Measurements from ENCODE around the gene NEAT1.
"Not testable (repeated sequence)": the region's sequence is repeated elsewhere in the genome, so short reads cannot be mapped to it uniquely, and the experiment has no call there.

Gene NEAT1

GRCh38 chr11:65446446-65447277, 24.1 kb downstream of the NEAT1 start:
- Histone ChIP-seq H3K36me3 (ENCODE audit: control insufficient read depth, insufficient read depth, low read length) (peaks cover 36% of the 10 kb centered on the region), H3K4me3 (ENCODE audit: extremely low read depth, insufficient read depth, low read length, poor library complexity, severe bottlenecking) (no peak overlapping the region), H3K27ac (ENCODE audit: low read depth, low read length, severe bottlenecking) (peak overlapping the region; percentile 47), H3K4me1 (ENCODE audit: control insufficient read depth, insufficient read depth, low read length, poor library complexity, severe bottlenecking) (peaks cover 29% of the 10 kb centered on the region), H3K9me3 (ENCODE audit: control insufficient read depth, low read length) (no peaks in the 10 kb centered on the region)
- 95 to 97% methylated on average over 8 to 10 of the region's 11 CpGs for WGBS, 2 experiments (ENCODE audit: insufficient coverage in 2 of 2)

- Histone ChIP-seq H3K27ac (ENCODE audit: low read depth, low read length, severe bottlenecking) (peak overlapping the region; percentile 12), H3K4me1 (ENCODE audit: control insufficient read depth, insufficient read depth, low read length, poor library complexity, severe bottlenecking) (peaks cover 23% of the 10 kb centered on the region), H3K9me3 (ENCODE audit: control insufficient read depth, low read length) (no peaks in the 10 kb centered on the region), H3K36me3 (ENCODE audit: control insufficient read depth, insufficient read depth, low read length) (peaks cover 28% of the 10 kb centered on the region), H3K4me3 (ENCODE audit: extremely low read depth, insufficient read depth, low read length, poor library complexity, severe bottlenecking) (no peak overlapping the region)
- WGBS, 2 experiments (ENCODE audit: insufficient coverage in 2 of 2), result no CpG with 5 or more reads among the region's 2 CpGs
Observed at GRCh38 chr11:65448074-65448417, 25.4 kb downstream of the NEAT1 start.

GRCh38 chr11:65448418-65449105, 26.0 kb downstream of the NEAT1 start:
- 53 to 54% methylated on average over 2 of the region's 3 CpGs for WGBS, 2 experiments (ENCODE audit: insufficient coverage in 2 of 2)
- peaks cover 18% of the 10 kb centered on the region for H3K4me1 ChIP-seq (ENCODE audit: control insufficient read depth, insufficient read depth, low read length, poor library complexity, severe bottlenecking)
- H3K9me3 ChIP-seq (ENCODE audit: control insufficient read depth, low read length), result no peaks in the 10 kb centered on the region
- peak overlapping the region; percentile 12 for H3K27ac ChIP-seq (ENCODE audit: low read depth, low read length, severe bottlenecking)
- no peak overlapping the region for H3K4me3 ChIP-seq (ENCODE audit: extremely low read depth, insufficient read depth, low read length, poor library complexity, severe bottlenecking)
- H3K36me3 ChIP-seq (ENCODE audit: control insufficient read depth, insufficient read depth, low read length), result peaks cover 24% of the 10 kb centered on the region

DNA sequence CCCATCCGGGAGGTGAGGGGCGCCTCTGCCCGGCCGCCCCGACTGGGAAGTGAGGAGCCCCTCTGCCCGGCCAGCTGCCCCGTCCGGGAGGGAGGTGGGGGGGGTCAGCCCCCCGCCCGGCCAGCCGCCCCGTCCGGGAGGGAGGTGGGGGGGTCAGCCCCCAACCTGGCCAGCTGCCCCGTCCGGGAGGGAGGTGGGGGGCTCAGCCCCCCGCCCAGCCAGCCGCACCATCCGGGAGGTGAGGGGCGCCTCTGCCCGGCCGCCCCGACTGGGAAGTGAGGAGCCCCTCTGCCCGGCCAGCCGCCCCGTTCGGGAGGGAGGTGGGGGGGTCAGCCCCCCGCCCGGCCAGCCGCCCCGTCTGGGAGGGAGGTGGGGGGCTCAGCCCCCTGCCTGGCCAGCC, 28.7 kb downstream of the NEAT1 start:
- H3K4me3 ChIP-seq (ENCODE audit: extremely low read depth, insufficient read depth, low read length, poor library complexity, severe bottlenecking); H3K36me3 ChIP-seq (ENCODE audit: control insufficient read depth, insufficient read depth, low read length); H3K9me3 ChIP-seq (ENCODE audit: control insufficient read depth, low read length); H3K27ac ChIP-seq (ENCODE audit: low read depth, low read length, severe bottlenecking): not testable (repeated sequence)
- H3K4me1 ChIP-seq (ENCODE audit: control insufficient read depth, insufficient read depth, low read length, poor library complexity, severe bottlenecking), result peaks cover 13% of the 10 kb centered on the region
- whole genome bisulfite sequencing, 2 experiments (ENCODE audit: insufficient coverage in 2 of 2), result no CpG with 5 or more reads among the region's 30 CpGs

DNA sequence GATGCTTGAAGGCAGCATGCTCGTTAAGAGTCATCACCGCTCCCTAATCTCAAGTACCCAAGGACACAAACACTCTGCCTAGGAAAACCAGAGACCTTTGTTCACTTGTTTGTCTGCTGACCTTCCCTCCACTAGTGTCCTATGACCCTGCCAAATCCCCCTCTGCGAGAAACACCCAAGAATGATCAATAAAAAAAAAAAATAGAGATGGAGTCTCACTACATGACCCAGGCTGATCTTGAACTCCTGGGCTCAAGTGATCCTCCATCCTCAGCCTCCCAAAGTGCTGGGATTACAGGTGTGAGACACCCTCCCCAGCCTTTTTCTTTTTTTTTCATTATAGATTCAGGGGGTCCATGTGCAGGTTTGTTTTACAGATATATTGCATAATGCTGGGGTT, 29.7 kb downstream of the NEAT1 start:
- not testable (repeated sequence) for H3K4me3 ChIP-seq (ENCODE audit: extremely low read depth, insufficient read depth, low read length, poor library complexity, severe bottlenecking); H3K9me3 ChIP-seq (ENCODE audit: control insufficient read depth, low read length); H3K27ac ChIP-seq (ENCODE audit: low read depth, low read length, severe bottlenecking); H3K36me3 ChIP-seq (ENCODE audit: control insufficient read depth, insufficient read depth, low read length)
- WGBS, 2 experiments (ENCODE audit: insufficient coverage in 2 of 2), result no CpG with 5 or more reads among the region's 3 CpGs
- H3K4me1 ChIP-seq (ENCODE audit: control insufficient read depth, insufficient read depth, low read length, poor library complexity, severe bottlenecking), result peaks cover 11% of the 10 kb centered on the region

GRCh38 chr11:65452806-65453490, 30.4 kb downstream of the NEAT1 start:
- peaks cover 8% of the 10 kb centered on the region for H3K4me1 ChIP-seq (ENCODE audit: control insufficient read depth, insufficient read depth, low read length, poor library complexity, severe bottlenecking)
- WGBS, 2 experiments (ENCODE audit: insufficient coverage in 2 of 2), result 73 to 92% methylated on average over 3 to 7 of the region's 8 CpGs
- H3K9me3 ChIP-seq (ENCODE audit: control insufficient read depth, low read length), result no peaks in the 10 kb centered on the region
- no peak overlapping the region for H3K4me3 ChIP-seq (ENCODE audit: extremely low read depth, insufficient read depth, low read length, poor library complexity, severe bottlenecking)
- peaks cover 5% of the 10 kb centered on the region for H3K36me3 ChIP-seq (ENCODE audit: control insufficient read depth, insufficient read depth, low read length)
- H3K27ac ChIP-seq (ENCODE audit: low read depth, low read length, severe bottlenecking), result no peak overlapping the region

DNA sequence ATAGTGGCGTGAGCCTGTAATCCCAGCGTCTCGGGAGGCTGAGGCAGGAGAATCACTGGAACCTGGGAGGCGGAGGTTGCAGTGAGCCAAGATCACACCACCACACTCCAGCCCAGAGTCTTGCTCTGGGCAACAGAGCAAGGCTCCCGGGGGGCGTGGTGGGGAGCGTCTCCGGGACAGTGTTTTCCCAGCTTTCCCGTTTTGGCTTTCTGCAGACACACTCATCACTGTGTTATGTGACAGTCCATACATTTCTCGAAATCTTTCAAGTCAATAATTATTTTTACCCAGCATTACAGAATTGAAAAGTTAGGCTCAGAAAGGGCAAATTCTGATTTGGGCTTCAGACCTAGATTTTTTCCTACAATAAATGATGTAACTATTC, 31.7 kb downstream of the NEAT1 start:
- H3K27ac ChIP-seq (ENCODE audit: low read depth, low read length, severe bottlenecking), result no peak overlapping the region
- peaks cover 5% of the 10 kb centered on the region for H3K36me3 ChIP-seq (ENCODE audit: control insufficient read depth, insufficient read depth, low read length)
- peaks cover under 1% of the 10 kb centered on the region for H3K4me1 ChIP-seq (ENCODE audit: control insufficient read depth, insufficient read depth, low read length, poor library complexity, severe bottlenecking)
- WGBS, 2 experiments (ENCODE audit: insufficient coverage in 2 of 2), result 91 to 96% methylated on average over 8 to 9 of the region's 10 CpGs
- no peaks in the 10 kb centered on the region for H3K9me3 ChIP-seq (ENCODE audit: control insufficient read depth, low read length)
- no peak overlapping the region for H3K4me3 ChIP-seq (ENCODE audit: extremely low read depth, insufficient read depth, low read length, poor library complexity, severe bottlenecking)

DNA sequence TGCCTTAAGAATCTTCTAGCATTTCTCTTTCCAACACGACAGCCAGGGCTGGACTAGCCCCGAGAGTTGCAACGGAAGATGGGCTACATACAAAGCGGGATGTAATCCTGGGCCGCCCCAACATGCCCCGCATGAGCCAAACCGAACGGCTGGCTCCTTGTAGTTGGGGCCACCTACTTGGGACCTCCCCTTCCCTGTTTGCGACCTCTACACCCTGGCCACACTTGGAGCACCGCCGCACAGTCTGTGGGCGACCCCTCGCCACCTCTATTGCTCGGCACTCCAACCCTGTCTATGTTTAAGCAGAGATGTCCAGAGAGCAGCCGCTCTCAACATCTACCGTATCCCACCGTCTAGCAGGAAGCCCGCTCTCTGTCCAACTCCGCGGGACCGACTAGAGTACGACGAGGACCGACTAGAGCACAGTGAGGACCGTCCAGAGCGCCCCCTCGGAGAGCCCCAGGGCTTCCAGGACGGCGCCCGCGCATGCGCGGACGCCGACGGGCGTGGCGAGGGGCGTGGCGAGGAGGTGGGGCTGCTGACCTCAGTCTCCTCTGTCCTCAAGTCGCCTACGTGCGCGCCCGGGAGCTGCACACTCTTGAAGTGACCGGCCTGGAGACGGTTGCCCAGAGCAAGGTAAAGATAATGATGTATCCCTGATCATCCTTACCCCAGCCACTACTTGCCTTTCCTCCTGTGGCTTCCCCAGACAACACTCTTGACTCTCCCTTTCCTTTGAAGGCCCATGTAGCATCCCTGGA, 32.3 kb downstream of the NEAT1 start:
- 66 to 85% methylated on average over 36 to 40 of the region's 47 CpGs for WGBS, 2 experiments (ENCODE audit: insufficient coverage in 2 of 2)
- no peaks in the 10 kb centered on the region for H3K9me3 ChIP-seq (ENCODE audit: control insufficient read depth, low read length)
- H3K27ac ChIP-seq (ENCODE audit: low read depth, low read length, severe bottlenecking), result no peak overlapping the region
- no peak overlapping the region for H3K4me3 ChIP-seq (ENCODE audit: extremely low read depth, insufficient read depth, low read length, poor library complexity, severe bottlenecking)
- H3K36me3 ChIP-seq (ENCODE audit: control insufficient read depth, insufficient read depth, low read length), result peaks cover 5% of the 10 kb centered on the region
- peaks cover 5% of the 10 kb centered on the region for H3K4me1 ChIP-seq (ENCODE audit: control insufficient read depth, insufficient read depth, low read length, poor library complexity, severe bottlenecking)

DNA sequence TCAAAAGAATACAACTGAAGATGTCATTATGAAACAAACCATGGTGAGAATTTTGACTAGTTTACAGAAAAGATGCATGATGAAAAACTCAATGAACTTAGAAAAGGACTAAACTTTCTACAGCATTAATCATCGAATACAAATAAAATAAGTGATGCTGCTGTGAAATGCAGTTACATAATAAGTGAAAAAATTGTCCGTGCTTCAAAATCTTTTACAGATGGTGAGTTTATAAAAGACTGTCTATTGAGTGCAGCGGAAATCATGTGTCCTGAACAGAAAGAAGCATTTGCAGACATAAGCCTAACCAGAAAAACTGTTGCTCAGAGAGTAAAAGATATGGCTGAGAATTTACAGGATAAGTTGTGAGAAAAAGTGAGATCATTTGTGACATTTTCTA, 33.8 kb downstream of the NEAT1 start:
- Histone ChIP-seq H3K36me3 (ENCODE audit: control insufficient read depth, insufficient read depth, low read length) (peaks cover 5% of the 10 kb centered on the region), H3K4me1 (ENCODE audit: control insufficient read depth, insufficient read depth, low read length, poor library complexity, severe bottlenecking) (peaks cover 5% of the 10 kb centered on the region), H3K27ac (ENCODE audit: low read depth, low read length, severe bottlenecking) (no peak overlapping the region), H3K4me3 (ENCODE audit: extremely low read depth, insufficient read depth, low read length, poor library complexity, severe bottlenecking) (no peak overlapping the region), H3K9me3 (ENCODE audit: control insufficient read depth, low read length) (no peaks in the 10 kb centered on the region)
- WGBS, 2 experiments (ENCODE audit: insufficient coverage in 2 of 2), result 92 to 100% methylated on average over 2 to 3 of the region's 3 CpGs

DNA sequence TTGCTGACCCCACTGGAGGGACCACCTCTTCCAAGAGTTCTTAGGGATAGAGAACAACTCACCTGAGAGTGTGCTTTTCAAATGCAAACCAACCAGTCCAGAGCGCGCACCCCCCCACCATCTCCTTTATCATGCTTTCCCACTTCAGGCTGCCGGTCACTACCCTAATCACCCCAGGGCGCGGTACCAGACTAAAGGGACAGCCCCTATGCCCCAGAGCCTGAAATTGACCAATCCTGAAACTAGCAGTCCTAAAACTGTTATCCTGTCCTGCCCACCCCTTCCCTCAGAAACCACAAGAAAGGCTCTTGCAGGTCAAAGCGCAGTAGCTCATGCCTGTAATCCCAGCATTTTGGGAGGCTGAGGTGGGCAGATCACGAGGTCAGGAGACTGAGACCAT, 37.0 kb downstream of the NEAT1 start:
- peaks cover 5% of the 10 kb centered on the region for H3K4me1 ChIP-seq (ENCODE audit: control insufficient read depth, insufficient read depth, low read length, poor library complexity, severe bottlenecking)
- no peaks in the 10 kb centered on the region for H3K36me3 ChIP-seq (ENCODE audit: control insufficient read depth, insufficient read depth, low read length)
- no peak overlapping the region for H3K4me3 ChIP-seq (ENCODE audit: extremely low read depth, insufficient read depth, low read length, poor library complexity, severe bottlenecking)
- WGBS, 2 experiments (ENCODE audit: insufficient coverage in 2 of 2), result 10 to 11% methylated on average over 5 to 6 of the region's 7 CpGs
- no peak overlapping the region for H3K27ac ChIP-seq (ENCODE audit: low read depth, low read length, severe bottlenecking)
- H3K9me3 ChIP-seq (ENCODE audit: control insufficient read depth, low read length), result no peaks in the 10 kb centered on the region
